ENCODE data around the gene ZSCAN2.

ZSCAN2 gene

GRCh38 chr15:84598993-84599392 is 1.8 kb upstream of the ZSCAN2 start:
- DNase-seq (ENCODE audit: low read depth), result no peak

GRCh38 chr15:84599906-84600305 is 903 bp upstream of the ZSCAN2 start:
- no peak for DNase-seq (ENCODE audit: low read depth)

GRCh38 chr15:84600331-84600686 is 500 bp upstream of the ZSCAN2 start:
- DNase-seq (ENCODE audit: low read depth), result no peak

GRCh38 chr15:84601555-84601838 is 688 bp downstream of the ZSCAN2 start:
- DNase-seq (ENCODE audit: low read depth), result no peak

GRCh38 chr15:84603630-84604379 is 3.0 kb downstream of the ZSCAN2 start:
- no peak for DNase-seq (ENCODE audit: low read depth)

GRCh38 chr15:84604826-84605553 is 4.2 kb downstream of the ZSCAN2 start:
- DNase-seq (ENCODE audit: low read depth), result peak; percentile 35

GRCh38 chr15:84605554-84605882 is 4.7 kb downstream of the ZSCAN2 start:
- no peak for DNase-seq (ENCODE audit: low read depth)

- DNase-seq (ENCODE audit: low read depth), result no peak
Observed at GRCh38 chr15:84606653-84607120, 5.9 kb downstream of the ZSCAN2 start.

- DNase-seq (ENCODE audit: low read depth), result no peak
Observed at GRCh38 chr15:84608707-84609284, 8.0 kb downstream of the ZSCAN2 start.

GRCh38 chr15:84609818-84610525 is 9.2 kb downstream of the ZSCAN2 start:
- DNase-seq (ENCODE audit: low read depth), result no peak

GRCh38 chr15:84611631-84612030 is 10.8 kb downstream of the ZSCAN2 start:
- DNase-seq (ENCODE audit: low read depth), result no peak

GRCh38 chr15:84616235-84616634 is 15.4 kb downstream of the ZSCAN2 start:
- no peak for DNase-seq (ENCODE audit: low read depth)

- no peak for DNase-seq (ENCODE audit: low read depth)
Observed at GRCh38 chr15:84620626-84621025, 19.8 kb downstream of the ZSCAN2 start.

- no peak for DNase-seq (ENCODE audit: low read depth)
Observed at GRCh38 chr15:84621358-84621979, 20.7 kb downstream of the ZSCAN2 start.

- no peak for DNase-seq (ENCODE audit: low read depth)
Observed at GRCh38 chr15:84624359-84624758, 23.6 kb downstream of the ZSCAN2 start.

- DNase-seq (ENCODE audit: low read depth), result no peak
Observed at GRCh38 chr15:84625123-84625522, 24.3 kb downstream of the ZSCAN2 start.

- no peak for DNase-seq (ENCODE audit: low read depth)
Observed at GRCh38 chr15:84629033-84629432, 28.2 kb downstream of the ZSCAN2 start.

GRCh38 chr15:84631706-84632272 is 31.0 kb downstream of the ZSCAN2 start:
- no peak for DNase-seq (ENCODE audit: low read depth)

- peak; percentile 36 for DNase-seq (ENCODE audit: low read depth)
Observed at GRCh38 chr15:84633311-84634227, 32.8 kb downstream of the ZSCAN2 start.

- DNase-seq (ENCODE audit: low read depth), result no peak
Observed at GRCh38 chr15:84634228-84634837, 33.5 kb downstream of the ZSCAN2 start.

- DNase-seq (ENCODE audit: low read depth), result no peak
Observed at GRCh38 chr15:84638103-84638502, 37.3 kb downstream of the ZSCAN2 start.

All from stimulated activated CD8-positive, alpha-beta memory T cell treated with anti-CD3 and anti-CD28 coated beads, Interleukin-15, amount 100 ng/mL, for 24 hours (primary cell).